GM03348 (cell line): ENCODE data around the gene RNPEP.
"Not testable (repeated sequence)": the region's sequence is repeated elsewhere in the genome, so short reads cannot be mapped to it uniquely, and the experiment has no call there.

Experiments
- DNase-seq: peaks from one replicate; pipeline ENCODE4 v3.0.0; 2012; ENCODE audit warnings: low spot score

The RNPEP gene

GRCh38 chr1:202036595-202037387, 54.3 kb downstream of the RNPEP start:
- DNase-seq = no peak

- DNase-seq = no peak
Measured at GRCh38 chr1:202037706-202038296, 55.4 kb downstream of the RNPEP start.

- no peak for DNase-seq
Measured at GRCh38 chr1:202038688-202039346, 56.4 kb downstream of the RNPEP start.

GRCh38 chr1:202045705-202046104, 63.3 kb downstream of the RNPEP start:
- DNase-seq = no peak

GRCh38 chr1:202046227-202046626, 63.8 kb downstream of the RNPEP start:
- no peak for DNase-seq

GRCh38 chr1:202046748-202047708, 64.6 kb downstream of the RNPEP start:
- DNase-seq = no peak

- no peak for DNase-seq
Measured at GRCh38 chr1:202047977-202048376, 65.5 kb downstream of the RNPEP start.

GRCh38 chr1:202049129-202049528, 66.7 kb downstream of the RNPEP start:
- DNase-seq = no peak

- DNase-seq = no peak
Measured at GRCh38 chr1:202054094-202054493, 71.6 kb downstream of the RNPEP start.

GRCh38 chr1:202054673-202055072, 72.2 kb downstream of the RNPEP start:
- not testable (repeated sequence) for DNase-seq
